HG02981 (cell line): Measurements from ENCODE around the gene CD79A.
A peak's percentile ranks its signal among the peaks of the same experiment; 100 is the strongest.

ENCODE experiments used
- ATAC-seq: cut with Tn5 transposase; IDR thresholded peaks from one replicate; pipeline ENCODE4 v1.9.1; 2021; ENCODE audit warnings: mild to moderate bottlenecking, moderate library complexity; ENCODE audit not compliant: unreplicated experiment

Gene CD79A

DNA sequence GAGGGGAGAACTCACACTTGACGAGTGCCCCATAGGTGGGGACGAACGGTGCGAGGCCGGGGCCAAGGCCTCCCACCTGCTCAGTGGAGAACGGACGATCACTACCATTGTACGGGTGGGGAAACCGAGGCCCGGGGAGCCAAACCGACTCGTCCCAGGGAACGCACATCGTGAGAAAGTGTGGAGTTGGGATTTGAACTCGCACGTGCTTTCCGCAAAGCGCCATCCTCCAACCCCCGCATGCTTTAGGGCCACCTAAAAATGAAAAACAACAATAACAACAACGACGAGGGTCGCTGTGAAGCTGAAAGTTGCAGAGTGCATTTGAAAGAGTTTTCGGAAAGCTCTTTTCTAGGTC lies 6.4 kb downstream of the CD79A start:
- ATAC-seq: no peak

DNA sequence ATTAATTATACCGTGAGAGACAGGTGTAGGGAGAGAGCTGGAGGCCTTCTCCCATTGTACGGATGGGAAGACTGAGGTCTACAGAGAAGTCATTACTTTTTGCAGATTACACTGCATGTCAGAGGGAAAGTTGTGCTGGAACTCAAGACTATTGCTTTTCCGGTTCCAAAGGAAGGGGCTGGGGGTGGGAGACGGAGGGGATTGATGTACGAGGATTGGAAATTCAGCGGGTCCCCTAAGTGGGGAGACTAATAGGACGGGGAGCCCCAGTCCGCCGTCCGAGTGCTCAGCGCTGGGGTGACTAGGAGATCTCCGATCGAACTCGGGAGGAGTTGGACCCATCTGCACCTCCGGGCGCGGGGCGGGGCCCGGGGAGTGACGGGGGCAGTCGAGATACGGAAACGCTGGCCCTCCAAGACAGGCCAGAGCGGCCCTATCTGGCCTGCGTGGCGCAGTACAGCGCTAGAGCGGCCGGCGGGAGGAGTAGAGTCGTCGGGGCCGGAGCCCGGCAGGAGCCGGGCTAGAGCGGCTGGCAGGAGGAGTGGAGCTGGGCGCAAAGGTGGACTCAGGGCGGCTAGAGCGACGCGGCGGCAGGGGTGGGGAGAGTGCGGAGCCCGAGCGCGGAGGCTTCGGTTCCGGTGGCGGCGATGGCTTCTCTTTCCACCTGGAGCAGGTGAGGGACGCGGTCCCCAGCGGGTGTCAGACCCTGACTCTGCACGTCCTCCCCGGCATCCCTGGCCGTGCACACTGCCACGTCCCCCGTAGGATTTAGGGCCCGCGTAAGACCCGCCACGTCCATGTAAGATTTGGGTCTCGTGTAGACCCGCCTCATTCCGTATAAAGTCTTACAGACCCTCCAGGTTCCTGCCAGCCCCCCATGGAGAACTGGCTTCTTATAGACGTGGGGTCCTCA lies 7.0 kb downstream of the CD79A start:
- ATAC-seq: peak; percentile 76

DNA sequence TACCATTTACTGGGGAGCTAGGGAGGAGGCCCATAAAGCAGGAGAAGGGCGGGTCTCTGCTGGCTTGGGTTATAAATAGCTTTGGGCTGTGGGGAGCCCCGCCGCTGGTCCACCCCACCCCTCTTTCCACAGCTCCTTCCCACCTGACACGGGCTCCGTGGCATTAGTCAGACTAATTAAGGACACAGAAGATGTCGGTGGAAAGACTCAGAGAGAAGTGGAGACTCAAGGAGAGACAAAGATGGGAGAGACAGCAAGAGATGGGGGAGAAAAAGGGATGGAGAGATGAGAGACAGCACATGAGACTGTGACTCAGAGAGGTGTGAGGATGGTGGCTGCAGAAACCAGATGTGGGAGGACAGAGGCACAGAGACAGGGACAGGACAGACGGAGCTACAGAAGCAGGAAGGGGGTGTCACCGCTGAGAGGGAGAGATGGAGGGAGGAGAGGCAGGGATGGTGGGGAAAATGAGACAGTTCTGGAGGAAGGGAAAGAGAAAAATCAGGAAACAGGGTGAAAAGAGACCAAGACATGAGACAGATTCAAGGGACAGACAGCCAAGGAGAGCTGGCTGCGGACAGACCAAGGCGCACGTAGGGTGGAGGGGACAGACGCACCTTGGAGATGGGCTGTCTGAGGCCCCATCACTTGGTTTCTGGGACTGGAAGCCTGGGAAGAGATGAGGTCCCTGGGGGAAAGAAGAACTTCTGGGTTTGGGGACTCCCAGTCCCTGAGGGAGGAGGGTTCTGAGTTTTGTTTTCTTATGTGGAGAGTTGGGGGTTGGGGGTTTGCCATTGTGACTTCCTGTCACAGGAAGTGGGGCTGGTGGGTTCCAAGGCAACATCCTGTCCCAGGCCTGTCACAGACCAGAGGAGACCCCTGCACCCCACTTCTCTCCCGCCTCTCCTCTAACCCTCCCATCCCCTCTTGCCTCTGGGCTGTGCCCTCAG lies 10.0 kb downstream of the CD79A start:
- ATAC-seq: no peak

DNA sequence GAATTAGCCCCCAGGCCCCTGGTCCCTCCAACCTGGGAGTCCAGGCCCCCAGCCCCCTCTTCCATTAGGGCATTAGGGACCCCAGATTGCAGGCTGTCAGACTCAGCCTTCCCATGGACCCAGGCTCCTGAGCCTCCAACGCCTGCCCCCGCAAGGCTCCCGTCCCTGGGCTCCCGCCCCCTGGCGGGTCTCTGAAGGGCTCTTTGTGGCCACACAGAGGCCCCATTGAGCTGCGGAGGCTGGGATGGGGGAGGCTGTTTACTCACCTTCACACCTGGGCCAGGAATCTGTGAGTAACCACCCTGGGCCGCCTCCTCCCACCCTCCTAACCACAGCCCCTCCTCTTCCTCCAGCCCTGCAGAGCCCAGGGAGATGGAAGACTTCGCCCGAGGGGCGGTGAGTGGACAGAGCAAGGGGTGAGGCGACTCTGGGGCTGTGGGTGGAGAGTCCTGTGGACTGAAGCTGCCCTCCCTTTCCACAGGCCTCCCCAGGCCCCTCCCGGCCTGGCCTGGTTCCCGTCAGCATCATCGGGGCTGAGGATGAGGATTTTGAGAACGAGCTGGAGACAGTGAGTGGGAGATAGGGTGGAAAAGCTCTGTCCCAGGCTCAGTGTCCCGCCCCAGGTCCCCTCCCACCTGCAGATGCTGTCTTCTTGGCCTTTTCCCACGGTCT lies 10.8 kb downstream of the CD79A start:
- no peak for ATAC-seq

DNA sequence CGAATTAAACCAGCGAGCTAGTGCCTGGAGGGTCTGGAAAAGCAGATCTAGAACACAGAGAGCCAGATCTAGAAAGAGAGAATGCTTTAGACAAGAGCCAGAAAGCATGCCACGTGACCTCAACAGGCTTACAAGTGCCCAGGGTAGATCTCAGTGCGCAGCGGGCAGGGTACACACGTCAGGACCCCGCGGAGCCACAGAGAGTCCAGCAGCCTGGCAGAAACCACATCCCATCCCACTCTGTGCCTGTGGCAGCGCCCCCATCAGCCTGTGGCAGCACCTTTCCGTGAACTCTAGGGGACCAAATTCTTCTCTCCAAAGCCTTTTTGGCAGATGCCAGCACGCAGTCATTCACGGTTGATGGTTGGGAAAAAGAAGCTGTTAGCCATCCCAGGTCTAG lies 11.8 kb downstream of the CD79A start:
- ATAC-seq: no peak

GRCh38 chr19:41889896-41890295 lies 12.8 kb downstream of the CD79A start:
- ATAC-seq: no peak

DNA sequence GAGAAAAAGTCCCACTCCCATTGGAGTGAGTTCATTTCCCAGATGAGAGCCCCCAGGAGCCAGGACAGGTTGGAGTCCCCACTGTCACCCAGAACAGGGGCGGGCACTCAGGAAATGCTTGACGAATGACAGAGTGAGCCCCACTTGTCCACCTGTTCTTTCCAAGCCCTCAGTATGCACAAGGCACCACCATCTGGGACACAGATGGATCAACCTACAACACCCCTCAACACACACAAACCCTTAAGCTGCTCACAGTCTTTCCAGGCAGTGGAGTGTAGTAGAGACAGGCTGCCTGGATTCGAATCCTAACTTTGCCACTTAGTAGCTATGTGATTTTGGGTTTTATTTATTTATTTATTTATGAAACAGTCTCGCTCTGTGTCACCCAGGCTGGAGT lies 13.9 kb downstream of the CD79A start:
- no peak for ATAC-seq

- no peak for ATAC-seq
These were observed 15.3 kb downstream of the CD79A start for GRCh38 chr19:41892173-41892902.

GRCh38 chr19:41893899-41894298 lies 16.8 kb downstream of the CD79A start:
- ATAC-seq: no peak

- no peak for ATAC-seq
These were observed 17.3 kb downstream of the CD79A start for GRCh38 chr19:41894350-41894749.

DNA sequence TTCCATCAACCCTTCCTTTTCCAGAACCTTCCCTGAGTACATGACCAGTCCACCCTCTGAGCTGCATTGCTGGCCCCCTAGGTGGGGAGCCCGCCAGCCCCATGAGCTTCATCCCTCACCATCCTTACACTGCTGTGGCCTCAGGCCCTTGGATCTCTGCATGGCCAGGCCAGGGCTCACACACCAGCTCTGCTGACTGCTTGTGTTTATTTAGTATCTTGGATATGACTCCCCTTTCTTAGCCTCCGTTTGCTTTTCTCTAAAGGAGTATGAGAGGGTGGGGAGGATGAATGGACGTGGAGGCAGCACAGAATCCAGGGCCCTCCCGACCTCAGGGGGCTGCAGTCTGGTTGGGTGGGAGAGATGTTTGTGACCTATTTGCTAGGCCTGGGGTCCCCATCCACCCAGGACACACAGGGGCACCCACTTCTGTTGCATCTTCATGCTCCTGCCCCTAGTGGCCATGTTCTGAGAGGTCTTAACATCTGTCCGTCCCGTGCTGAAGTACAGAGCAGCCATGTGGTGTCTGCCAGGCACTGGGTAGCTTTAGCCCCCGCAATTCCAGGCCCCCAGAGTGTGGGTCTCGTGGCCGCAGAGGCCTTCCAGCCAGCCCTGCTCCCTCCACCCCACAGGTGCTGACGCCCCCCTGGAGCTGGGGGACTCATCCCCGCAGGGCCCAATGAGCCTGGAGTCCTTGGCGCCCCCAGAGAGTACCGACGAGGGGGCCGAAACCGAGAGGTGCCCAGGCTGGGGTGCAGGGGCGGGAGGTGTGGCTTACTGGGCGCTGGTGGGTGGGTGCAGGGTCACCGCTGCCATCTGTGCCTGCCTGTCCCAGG lies 18.9 kb downstream of the CD79A start:
- no peak for ATAC-seq

DNA sequence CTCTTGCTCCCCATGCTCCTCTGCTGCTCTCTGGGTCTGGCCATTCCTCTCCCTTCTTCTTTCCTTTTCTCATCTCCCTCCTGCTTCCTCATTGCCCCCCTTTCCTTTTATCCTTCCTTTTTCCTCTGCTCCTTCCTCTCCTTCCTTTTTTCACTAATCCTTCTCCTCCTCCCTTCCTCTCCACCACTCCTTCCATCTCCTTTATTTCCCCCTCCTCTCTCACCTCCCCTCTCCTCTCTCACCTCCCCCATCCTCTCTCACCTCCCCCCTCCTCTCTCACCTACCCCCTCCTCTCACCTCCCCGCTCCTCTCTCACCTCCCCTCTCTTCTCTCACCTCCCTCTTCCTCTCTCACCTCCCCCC lies 19.5 kb downstream of the CD79A start:
- ATAC-seq: no peak

GRCh38 chr19:41897181-41897580 lies 20.1 kb downstream of the CD79A start:
- ATAC-seq: no peak

DNA sequence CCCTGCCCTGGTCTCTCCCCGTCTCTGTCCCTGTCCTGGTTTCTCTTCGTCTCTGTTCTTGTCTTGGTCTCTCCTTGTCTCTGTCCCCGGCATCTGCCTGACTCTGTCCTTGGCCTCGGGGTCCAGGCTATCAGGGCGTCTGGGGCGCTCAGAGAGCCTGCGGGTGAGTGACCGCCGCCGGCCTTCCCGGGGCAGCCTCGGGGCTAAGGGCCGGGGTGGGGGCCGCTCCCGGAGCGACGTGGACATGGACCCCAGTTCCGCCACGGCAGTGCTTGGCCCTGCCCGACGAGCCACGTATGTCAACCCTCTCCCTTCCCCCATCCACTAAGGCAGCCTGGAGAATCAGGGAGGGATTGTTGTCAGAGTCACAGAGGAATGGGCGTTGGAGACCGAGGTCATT lies 20.7 kb downstream of the CD79A start:
- ATAC-seq: no peak

- ATAC-seq: no peak
These were observed 21.2 kb downstream of the CD79A start for GRCh38 chr19:41898235-41898634.

- ATAC-seq: no peak
These were observed 24.8 kb downstream of the CD79A start for GRCh38 chr19:41901707-41902360.

DNA sequence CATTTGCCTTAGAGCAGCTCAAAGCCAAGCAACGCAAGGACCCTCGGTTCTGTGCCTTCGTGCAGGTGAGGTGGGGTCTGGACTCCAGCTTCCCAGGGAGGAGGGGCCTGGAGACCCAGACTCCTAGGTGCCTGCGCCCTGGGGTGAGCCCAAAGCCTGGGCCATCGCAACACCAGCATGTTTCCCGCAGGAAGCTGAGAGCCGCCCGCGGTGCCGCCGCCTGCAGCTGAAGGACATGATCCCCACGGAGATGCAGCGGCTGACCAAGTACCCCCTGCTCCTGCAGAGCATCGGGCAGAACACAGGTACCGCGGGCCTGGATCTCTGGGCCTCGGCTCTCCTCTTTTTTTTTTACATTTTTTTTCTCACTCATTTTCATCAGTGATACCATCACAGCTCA lies 25.5 kb downstream of the CD79A start:
- ATAC-seq: no peak

DNA sequence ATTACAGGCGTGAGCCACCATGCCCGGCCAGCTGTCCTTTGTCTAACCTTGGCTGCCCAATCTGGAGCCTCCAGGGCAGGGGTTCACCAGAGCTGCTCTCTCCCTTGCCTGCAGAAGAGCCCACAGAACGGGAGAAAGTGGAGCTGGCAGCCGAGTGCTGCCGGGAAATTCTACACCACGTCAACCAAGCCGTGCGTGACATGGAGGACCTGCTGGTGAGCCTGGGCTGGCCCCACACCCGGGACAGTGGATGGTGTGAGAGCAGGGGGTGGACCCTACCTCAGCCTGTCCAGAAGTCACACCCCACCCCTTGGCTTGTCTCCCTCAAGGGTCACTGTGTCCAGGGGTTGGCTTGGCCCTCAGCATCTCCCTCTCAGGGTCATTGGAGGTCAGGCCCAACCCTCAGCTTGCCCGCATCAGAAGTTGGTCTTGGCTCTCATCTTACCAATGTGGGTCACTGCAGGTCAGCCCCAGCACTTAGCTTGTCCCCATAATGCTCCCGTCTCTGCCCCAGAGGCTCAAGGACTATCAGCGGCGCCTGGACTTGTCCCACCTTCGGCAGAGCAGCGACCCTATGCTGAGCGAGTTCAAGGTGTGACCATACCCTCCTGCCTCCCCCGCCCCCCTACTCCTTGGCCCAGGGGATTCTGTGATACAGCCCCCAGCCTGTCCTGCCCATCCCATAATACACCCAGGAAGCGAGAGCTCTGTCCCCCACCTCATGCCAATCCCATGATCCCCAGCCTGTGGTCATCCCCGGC lies 26.3 kb downstream of the CD79A start:
- ATAC-seq: no peak
